GM10266 (cell line): Measurements from ENCODE around the gene MCC.
"Not testable (repeated sequence)": the region's sequence is repeated elsewhere in the genome, so short reads cannot be mapped to it uniquely, and the experiment has no call there.

Experiments used
- DNase-seq: peaks from one replicate; pipeline ENCODE4 v3.0.0; 2012; ENCODE audit errors: extremely low spot score
- TF ChIP-seq, protein P1 (sequence below): IDR thresholded peaks from 2 replicates; pipeline ENCODE4 v1.5.1; 2012; ENCODE audit warnings: mild to moderate bottlenecking, low read depth; ENCODE audit not compliant: control insufficient read depth, insufficient read depth; ENCODE audit errors: missing control alignments

MCC gene

GRCh38 chr5:113075019-113075418 is 413.2 kb downstream of the MCC start:
- no peak for DNase-seq
- TF ChIP-seq, protein P1, sequence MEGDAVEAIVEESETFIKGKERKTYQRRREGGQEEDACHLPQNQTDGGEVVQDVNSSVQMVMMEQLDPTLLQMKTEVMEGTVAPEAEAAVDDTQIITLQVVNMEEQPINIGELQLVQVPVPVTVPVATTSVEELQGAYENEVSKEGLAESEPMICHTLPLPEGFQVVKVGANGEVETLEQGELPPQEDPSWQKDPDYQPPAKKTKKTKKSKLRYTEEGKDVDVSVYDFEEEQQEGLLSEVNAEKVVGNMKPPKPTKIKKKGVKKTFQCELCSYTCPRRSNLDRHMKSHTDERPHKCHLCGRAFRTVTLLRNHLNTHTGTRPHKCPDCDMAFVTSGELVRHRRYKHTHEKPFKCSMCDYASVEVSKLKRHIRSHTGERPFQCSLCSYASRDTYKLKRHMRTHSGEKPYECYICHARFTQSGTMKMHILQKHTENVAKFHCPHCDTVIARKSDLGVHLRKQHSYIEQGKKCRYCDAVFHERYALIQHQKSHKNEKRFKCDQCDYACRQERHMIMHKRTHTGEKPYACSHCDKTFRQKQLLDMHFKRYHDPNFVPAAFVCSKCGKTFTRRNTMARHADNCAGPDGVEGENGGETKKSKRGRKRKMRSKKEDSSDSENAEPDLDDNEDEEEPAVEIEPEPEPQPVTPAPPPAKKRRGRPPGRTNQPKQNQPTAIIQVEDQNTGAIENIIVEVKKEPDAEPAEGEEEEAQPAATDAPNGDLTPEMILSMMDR, result no peak

DNA sequence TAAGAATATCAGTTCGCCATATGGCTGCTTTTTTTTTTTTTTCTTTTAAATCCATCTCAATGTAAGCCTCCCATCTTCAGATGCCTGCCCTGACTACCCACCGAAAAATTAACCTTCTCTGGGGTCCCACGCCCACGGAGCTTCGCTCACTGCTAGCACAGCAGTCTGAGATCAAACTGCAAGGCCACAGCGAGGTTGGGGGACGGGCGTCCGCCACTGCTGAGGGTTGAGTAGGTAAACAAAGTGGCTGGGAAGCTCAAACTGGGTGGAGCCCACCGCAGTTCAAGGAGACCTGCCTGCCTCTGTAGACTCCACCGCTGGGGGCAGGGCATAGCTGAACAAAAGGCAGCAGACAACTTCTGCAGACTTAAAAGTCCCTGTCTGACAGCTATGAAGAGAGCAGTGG is 414.6 kb downstream of the MCC start:
- DNase-seq, result not testable (repeated sequence)

DNA sequence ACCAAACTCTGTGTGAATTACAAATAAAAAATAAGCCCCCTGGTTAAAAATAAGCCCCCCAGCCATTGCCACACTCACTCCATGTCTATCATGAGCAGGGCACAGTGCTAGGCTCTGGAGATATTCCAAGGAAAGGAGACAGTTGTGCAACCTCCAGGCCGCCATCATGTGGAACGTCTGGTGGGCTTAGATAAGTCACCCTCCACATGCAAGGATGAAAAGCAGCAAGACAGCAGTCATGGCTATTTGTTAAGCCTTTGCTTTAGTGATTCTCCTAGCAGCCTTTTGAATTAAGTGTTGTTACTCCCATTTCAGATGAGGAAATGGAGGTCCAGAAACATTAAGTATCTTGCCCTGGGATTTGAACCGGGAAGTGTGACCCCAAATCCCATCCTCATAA is 416.9 kb downstream of the MCC start:
- no peak for DNase-seq
- TF ChIP-seq, protein P1, result no peak

- TF ChIP-seq, protein P1, result no peak
Observed at GRCh38 chr5:113070901-113071300, 417.4 kb downstream of the MCC start.

GRCh38 chr5:113068559-113068958 is 419.7 kb downstream of the MCC start:
- TF ChIP-seq, protein P1, result no peak
- DNase-seq, result no peak

More at GRCh38 chr5:113070901-113071300, 417.4 kb downstream of the MCC start:
- DNase-seq, result no peak

DNA sequence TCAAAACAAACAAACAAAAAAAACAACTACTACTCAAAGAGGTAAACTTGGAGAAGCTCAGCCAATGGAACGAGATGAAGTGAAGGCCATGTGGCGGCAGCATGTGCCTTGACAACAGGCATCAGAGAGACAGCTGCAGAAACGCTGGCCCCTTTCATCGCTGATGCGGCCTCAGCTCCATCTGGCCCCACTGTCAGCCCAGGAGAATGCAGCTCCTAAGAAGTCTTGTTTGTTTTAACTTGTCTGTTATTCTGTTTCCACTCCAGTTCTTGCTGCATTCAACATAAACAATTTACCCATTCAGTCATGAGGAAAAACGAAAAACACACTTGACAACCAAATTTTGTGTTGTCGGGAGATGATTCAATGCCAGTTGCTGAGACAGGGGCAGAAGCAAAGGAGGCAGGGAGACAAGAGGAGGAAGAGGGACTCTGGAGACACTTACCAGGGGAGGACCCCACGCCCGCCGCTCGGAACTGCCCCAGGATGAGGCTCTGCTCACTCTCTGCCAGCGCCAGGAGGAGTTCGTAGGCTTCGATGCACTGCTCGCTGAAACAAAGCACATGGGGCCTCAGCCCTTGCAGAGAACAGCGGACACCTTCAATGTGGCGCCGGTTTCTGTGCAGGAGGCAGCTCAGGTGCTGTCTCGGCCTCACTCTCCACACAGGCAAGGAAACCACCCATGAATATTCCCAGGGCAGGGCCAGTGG is 420.5 kb downstream of the MCC start:
- DNase-seq, result no peak
- TF ChIP-seq, protein P1, result no peak

- TF ChIP-seq, protein P1, result no peak
- no peak for DNase-seq
Observed at GRCh38 chr5:113065626-113066025, 422.6 kb downstream of the MCC start.

DNA sequence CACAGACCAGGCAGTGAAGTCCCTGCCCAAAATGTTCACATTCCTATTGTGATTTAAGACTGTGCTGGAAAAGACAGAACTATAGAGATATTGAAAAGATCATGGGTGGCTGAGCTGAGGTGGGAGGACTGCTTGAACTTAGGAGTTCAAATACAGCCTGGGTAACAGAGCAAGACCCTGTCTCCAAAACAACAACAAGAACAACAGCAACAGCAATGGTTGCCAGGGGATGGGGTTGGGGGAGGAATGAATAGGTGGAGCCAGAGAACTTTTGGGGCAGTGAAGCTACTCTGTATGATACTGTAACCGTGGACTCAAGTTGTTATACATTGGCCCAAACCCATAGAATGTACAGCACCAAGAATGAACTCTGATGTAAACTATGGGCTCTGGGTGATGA is 423.4 kb downstream of the MCC start:
- no peak for DNase-seq
- TF ChIP-seq, protein P1, result no peak
